HepG2 (cell line): ENCODE results near the gene ZNF454. TPM values are rescaled to one million over a fixed set of nuclear protein-coding genes. Genes with fewer than 3 reads are reported as not detected.

Experiments
- ZNF503 ChIP-seq: sonication (generic); formaldehyde crosslinking; IDR thresholded peaks from 2 replicates; pipeline ENCODE4 v1.4.0; 2020; ENCODE audit warnings: missing genetic modification reagents
- polyA plus RNA-seq, 8 experiments: library from polyadenylated mRNA; depleted of rRNA in 3 of 8; stranded (reverse) in 7 of 8; unstranded in 1 of 8; fragments of >200 nt; fragmentation: Illumina TruSeq in 4 of 8; extraction: Trizol in 4 of 8; gene quantifications; 2 replicates each; pipeline versions ENCODE4 v1.2.1 to v1.2.3, GENCODE V29; 2011 to 2016; ENCODE audit warnings: low read depth in 4 of 8, missing spikeins in 1 of 8, mixed read lengths in 1 of 8; ENCODE audit not compliant: insufficient read depth in 1 of 8
- total RNA-seq, 5 experiments: library from RNA; depleted of rRNA; stranded (reverse); fragments of >200 nt; fragmentation: Illumina TruSeq; extraction: Trizol; gene quantifications; 2 replicates each; pipeline ENCODE4 v1.2.3, GENCODE V29; 2016; ENCODE audit warnings: low read depth in 1 of 5

Gene ZNF454
- total and polyA plus RNA-seq, 2 of the 13 experiments (the other 11 are each of a cell fraction or from before 2014, with no cell fraction given): 0.16 TPM; not detected in 1

GRCh38 chr5:179008667-179009066, 67.7 kb downstream of the ZNF454 start (continued):
- TF ChIP-seq ZNF503 (CRISPR knock-in tag): no peak

Other genes starting within 250 kb of the ZNF454 start
- 3.1 TPM in 2 replicates for gene ZNF354A, start 210.5 kb upstream of the ZNF454 start, total RNA-seq (2016; rRNA removed; fragmentation: Illumina TruSeq; extraction: Trizol)
- gene ZNF354A, start 210.5 kb upstream of the ZNF454 start, polyA plus RNA-seq (2011; rRNA removed): 2.9 TPM in 2 replicates
- 6.8 and 10.3 TPM in 2 replicates for gene ZNF354B, start 81.2 kb upstream of the ZNF454 start, total RNA-seq (2016; rRNA removed; fragmentation: Illumina TruSeq; extraction: Trizol)
- gene ZNF354B, start 81.2 kb upstream of the ZNF454 start, polyA plus RNA-seq (2011; rRNA removed): 7.8 and 8.0 TPM in 2 replicates
- gene ZFP2, start 45.3 kb upstream of the ZNF454 start, total RNA-seq (2016; rRNA removed; fragmentation: Illumina TruSeq; extraction: Trizol): 0.13 and 0.27 TPM in 2 replicates
- 0.29 and 0.42 TPM in 2 replicates for gene ZFP2, start 45.3 kb upstream of the ZNF454 start, polyA plus RNA-seq (2011; rRNA removed)
- not detected in 2 replicates for gene GRM6, start 54.1 kb downstream of the ZNF454 start, total RNA-seq (2016; rRNA removed; fragmentation: Illumina TruSeq; extraction: Trizol)
- gene GRM6, start 54.1 kb downstream of the ZNF454 start, polyA plus RNA-seq (2011; rRNA removed): not detected in 2 replicates
- 2.6 and 2.8 TPM in 2 replicates for gene ZNF879, start 82.6 kb downstream of the ZNF454 start, total RNA-seq (2016; rRNA removed; fragmentation: Illumina TruSeq; extraction: Trizol)
- 0.74 and 0.83 TPM in 2 replicates for gene ZNF879, start 82.6 kb downstream of the ZNF454 start, polyA plus RNA-seq (2011; rRNA removed)
- 0.02 and 0.03 TPM in 2 replicates for gene ZNF354C, start 119.2 kb downstream of the ZNF454 start, total RNA-seq (2016; rRNA removed; fragmentation: Illumina TruSeq; extraction: Trizol)
- gene ZNF354C, start 119.2 kb downstream of the ZNF454 start, polyA plus RNA-seq (2011; rRNA removed): 0.01 TPM in 1 of 2 replicates, not detected in the other